Hepatocyte (in vitro differentiated cells): ENCODE results near the gene PRKG1.

Experiments used
- CTCF ChIP-seq: fragments of 200-600 bp; sonication (generic); IDR thresholded peaks from 2 replicates; pipeline ENCODE4 v1.5.1; 2016; ENCODE audit warnings: antibody characterized with exemption, mild to moderate bottlenecking; ENCODE audit not compliant: poor library complexity
- EZH2 ChIP-seq: fragments of 200-600 bp; sonication (generic); IDR thresholded peaks from 2 replicates; pipeline ENCODE4 v1.6.1; 2016; ENCODE audit warnings: antibody characterized with exemption, mild to moderate bottlenecking, borderline replicate concordance
- EZH2phosphoT487 ChIP-seq: fragments of 200-600 bp; sonication (generic); IDR thresholded peaks from one replicate; pipeline ENCODE4 v1.6.1; 2018; ENCODE audit warnings: antibody characterized with exemption, mild to moderate bottlenecking, low read depth, moderate library complexity; ENCODE audit not compliant: unreplicated experiment, severe bottlenecking

DNA sequence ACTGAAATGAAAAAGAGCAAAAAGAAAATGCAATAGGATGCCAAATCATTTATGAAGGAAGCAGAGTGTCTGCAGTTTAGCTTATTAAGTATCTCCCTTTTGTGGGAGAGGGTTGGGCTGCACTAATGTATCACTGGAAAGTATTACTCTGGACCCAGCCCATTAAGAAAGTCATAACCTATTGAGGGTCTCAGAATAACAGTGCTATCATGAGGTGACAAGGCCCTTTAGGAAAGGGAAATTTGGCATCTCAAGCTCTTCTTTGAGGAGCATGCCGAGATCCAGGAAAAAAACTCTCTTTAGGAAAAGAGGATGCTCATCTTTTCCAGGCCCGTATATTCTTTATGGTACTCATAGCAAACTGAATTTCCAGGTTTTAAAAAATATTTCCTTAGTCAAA, 114.6 kb downstream of the PRKG1 start:
- TF ChIP-seq CTCF: no peak
- no peak for TF ChIP-seq EZH2
- TF ChIP-seq EZH2phosphoT487: no peak
